ENCODE results near the gene SMAD6. TPM values are rescaled to one million over a fixed set of nuclear protein-coding genes. Genes with fewer than 3 reads are reported as not detected.
A peak's percentile ranks its signal among the peaks of the same experiment; 100 is the strongest.

The SMAD6 gene
- total RNA-seq, 1 donor, result 27.2 TPM

GRCh38 chr15:66700412-66700801, 1.6 kb upstream of the SMAD6 start:
- TF ChIP-seq, protein P1, sequence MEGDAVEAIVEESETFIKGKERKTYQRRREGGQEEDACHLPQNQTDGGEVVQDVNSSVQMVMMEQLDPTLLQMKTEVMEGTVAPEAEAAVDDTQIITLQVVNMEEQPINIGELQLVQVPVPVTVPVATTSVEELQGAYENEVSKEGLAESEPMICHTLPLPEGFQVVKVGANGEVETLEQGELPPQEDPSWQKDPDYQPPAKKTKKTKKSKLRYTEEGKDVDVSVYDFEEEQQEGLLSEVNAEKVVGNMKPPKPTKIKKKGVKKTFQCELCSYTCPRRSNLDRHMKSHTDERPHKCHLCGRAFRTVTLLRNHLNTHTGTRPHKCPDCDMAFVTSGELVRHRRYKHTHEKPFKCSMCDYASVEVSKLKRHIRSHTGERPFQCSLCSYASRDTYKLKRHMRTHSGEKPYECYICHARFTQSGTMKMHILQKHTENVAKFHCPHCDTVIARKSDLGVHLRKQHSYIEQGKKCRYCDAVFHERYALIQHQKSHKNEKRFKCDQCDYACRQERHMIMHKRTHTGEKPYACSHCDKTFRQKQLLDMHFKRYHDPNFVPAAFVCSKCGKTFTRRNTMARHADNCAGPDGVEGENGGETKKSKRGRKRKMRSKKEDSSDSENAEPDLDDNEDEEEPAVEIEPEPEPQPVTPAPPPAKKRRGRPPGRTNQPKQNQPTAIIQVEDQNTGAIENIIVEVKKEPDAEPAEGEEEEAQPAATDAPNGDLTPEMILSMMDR (IDR thresholded peaks at IDR 0.05; ENCODE audit: insufficient read depth, low read length), result no peak
- DNase-seq (ENCODE audit: low read depth), result no peak

DNA sequence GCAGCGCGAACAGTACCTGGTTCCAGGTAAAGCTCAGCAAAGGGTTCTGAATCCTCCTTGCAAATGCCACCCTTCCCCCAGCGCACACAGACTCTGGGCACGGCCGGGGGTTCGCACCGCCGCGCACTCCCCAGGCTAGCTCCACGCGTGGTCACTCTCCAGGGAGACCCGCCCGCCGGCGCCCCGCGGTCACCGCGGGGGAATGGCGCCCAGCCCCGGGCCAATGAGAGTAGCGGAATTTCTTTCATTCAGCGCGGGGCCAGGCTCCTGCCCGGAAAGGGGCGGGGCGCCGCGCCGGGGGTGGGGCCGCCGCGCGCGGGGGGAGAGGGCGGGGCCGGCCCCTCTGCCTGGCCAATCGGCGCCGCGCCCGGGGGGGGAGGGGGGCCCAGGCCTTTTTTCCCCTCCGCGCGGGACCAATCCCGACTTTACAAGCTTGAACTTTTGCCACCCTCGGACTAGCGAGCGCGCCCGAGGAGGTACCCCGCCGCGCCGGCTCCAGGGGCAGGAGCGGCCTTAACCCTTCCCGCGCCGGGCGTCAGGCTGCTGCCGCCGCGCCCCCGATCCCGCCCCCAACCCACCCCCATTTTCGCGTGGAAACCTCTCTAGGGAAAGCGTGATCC, 1.1 kb upstream of the SMAD6 start:
- TF ChIP-seq, protein P1 (IDR thresholded peaks at IDR 0.05; ENCODE audit: insufficient read depth, low read length), result no peak
- peak overlapping the region; percentile 73 for H3K4me3 ChIP-seq (ENCODE audit: low read depth, low read length)
- peak; percentile 94 for DNase-seq (ENCODE audit: low read depth)

More at GRCh38 chr15:66700412-66700801, 1.6 kb upstream of the SMAD6 start:
- H3K4me3 ChIP-seq (ENCODE audit: low read depth, low read length), result peak overlapping the region; percentile 62

GRCh38 chr15:66701422-66702034, 508 bp upstream of the SMAD6 start:
- TF ChIP-seq, protein P1 (IDR thresholded peaks at IDR 0.05; ENCODE audit: insufficient read depth, low read length), result peak; percentile 2
- peak; percentile 68 for DNase-seq (ENCODE audit: low read depth)
- H3K4me3 ChIP-seq (ENCODE audit: low read depth, low read length), result peak overlapping the region; percentile 73

DNA sequence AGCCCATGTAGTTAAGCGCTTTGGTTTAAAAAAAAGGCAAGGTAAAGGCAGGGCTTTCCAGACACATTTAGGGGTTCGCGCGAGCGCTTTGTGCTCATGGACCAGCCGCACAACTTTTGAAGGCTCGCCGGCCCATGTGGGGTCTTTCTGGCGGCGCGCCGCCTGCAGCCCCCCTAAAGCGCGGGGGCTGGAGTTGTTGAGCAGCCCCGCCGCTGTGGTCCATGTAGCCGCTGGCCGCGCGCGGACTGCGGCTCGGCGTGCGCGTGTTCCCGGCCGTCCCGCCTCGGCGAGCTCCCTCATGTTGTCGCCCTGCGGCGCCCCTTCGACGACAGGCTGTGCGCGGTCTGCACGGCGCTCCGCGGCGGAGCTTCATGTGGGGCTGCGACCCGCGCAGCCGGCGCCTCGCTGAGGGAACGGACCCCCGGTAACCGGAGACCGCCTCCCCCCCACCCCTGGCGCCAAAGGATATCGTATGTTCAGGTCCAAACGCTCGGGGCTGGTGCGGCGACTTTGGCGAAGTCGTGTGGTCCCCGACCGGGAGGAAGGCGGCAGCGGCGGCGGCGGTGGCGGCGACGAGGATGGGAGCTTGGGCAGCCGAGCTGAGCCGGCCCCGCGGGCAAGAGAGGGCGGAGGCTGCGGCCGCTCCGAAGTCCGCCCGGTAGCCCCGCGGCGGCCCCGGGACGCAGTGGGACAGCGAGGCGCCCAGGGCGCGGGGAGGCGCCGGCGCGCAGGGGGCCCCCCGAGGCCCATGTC, 927 bp downstream of the SMAD6 start:
- DNase-seq (ENCODE audit: low read depth), result no peak
- TF ChIP-seq, protein P1 (IDR thresholded peaks at IDR 0.05; ENCODE audit: insufficient read depth, low read length), result no peak
- H3K4me3 ChIP-seq (ENCODE audit: low read depth, low read length), result peak overlapping the region; percentile 91

DNA sequence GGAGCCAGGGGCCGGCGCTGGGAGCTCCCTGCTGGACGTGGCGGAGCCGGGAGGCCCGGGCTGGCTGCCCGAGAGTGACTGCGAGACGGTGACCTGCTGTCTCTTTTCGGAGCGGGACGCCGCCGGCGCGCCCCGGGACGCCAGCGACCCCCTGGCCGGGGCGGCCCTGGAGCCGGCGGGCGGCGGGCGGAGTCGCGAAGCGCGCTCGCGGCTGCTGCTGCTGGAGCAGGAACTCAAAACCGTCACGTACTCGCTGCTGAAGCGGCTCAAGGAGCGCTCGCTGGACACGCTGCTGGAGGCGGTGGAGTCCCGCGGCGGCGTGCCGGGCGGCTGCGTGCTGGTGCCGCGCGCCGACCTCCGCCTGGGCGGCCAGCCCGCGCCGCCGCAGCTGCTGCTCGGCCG, 1.5 kb downstream of the SMAD6 start:
- no peak for DNase-seq (ENCODE audit: low read depth)
- TF ChIP-seq, protein P1 (IDR thresholded peaks at IDR 0.05; ENCODE audit: insufficient read depth, low read length), result no peak
- peak overlapping the region; percentile 91 for H3K4me3 ChIP-seq (ENCODE audit: low read depth, low read length)

- TF ChIP-seq, protein P1 (IDR thresholded peaks at IDR 0.05; ENCODE audit: insufficient read depth, low read length), result no peak
Observed at GRCh38 chr15:66704019-66704802, 2.2 kb downstream of the SMAD6 start.

More at GRCh38 chr15:66704019-66704802, 2.2 kb downstream of the SMAD6 start:
- H3K4me3 ChIP-seq (ENCODE audit: low read depth, low read length), result peak overlapping the region; percentile 91
- DNase-seq (ENCODE audit: low read depth), result no peak
